Activated gamma-delta T cell treated with anti-CD3 and anti-CD28 coated beads, Interleukin-2, amount 50 U/mL, for 16 hours (primary cell): ENCODE measurements around the gene TMEM63A.
"Not testable (repeated sequence)": the region's sequence is repeated elsewhere in the genome, so short reads cannot be mapped to it uniquely, and the experiment has no call there.

Source experiments
- DNase-seq: peaks from one replicate; pipeline ENCODE4 v3.0.0-alpha.2; 2020; ENCODE audit warnings: low read depth

Gene TMEM63A

GRCh38 chr1:225819346-225820192, 62.6 kb downstream of the TMEM63A start:
- DNase-seq = no peak

- no peak for DNase-seq
These were observed 64.0 kb downstream of the TMEM63A start for GRCh38 chr1:225818229-225818628.

GRCh38 chr1:225817611-225818061, 64.5 kb downstream of the TMEM63A start:
- no peak for DNase-seq

- DNase-seq = no peak
These were observed 65.3 kb downstream of the TMEM63A start for GRCh38 chr1:225816643-225817538.

GRCh38 chr1:225815526-225816178, 66.5 kb downstream of the TMEM63A start:
- no peak for DNase-seq

- not testable (repeated sequence) for DNase-seq
These were observed 67.1 kb downstream of the TMEM63A start for GRCh38 chr1:225815090-225815489.

- DNase-seq = no peak
These were observed 67.8 kb downstream of the TMEM63A start for GRCh38 chr1:225814381-225814780.

- DNase-seq = no peak
These were observed 68.8 kb downstream of the TMEM63A start for GRCh38 chr1:225813214-225813964.

GRCh38 chr1:225812488-225813213, 69.5 kb downstream of the TMEM63A start:
- no peak for DNase-seq

- DNase-seq = no peak
These were observed 70.3 kb downstream of the TMEM63A start for GRCh38 chr1:225811622-225812487.

GRCh38 chr1:225810579-225811538, 71.3 kb downstream of the TMEM63A start:
- not testable (repeated sequence) for DNase-seq

- DNase-seq = peak; percentile 41
These were observed 72.2 kb downstream of the TMEM63A start, which contains the start of gene EPHX1 for GRCh38 chr1:225809842-225810578. Gene EPHX1 (plus strand): TSS chr1:225810124. CDS start chr1:225828730, 18,606 bp downstream.

- no peak for DNase-seq
These were observed 74.0 kb downstream of the TMEM63A start for GRCh38 chr1:225808136-225808535.

GRCh38 chr1:225806736-225807135, 75.4 kb downstream of the TMEM63A start:
- not testable (repeated sequence) for DNase-seq

GRCh38 chr1:225806249-225806648, 75.9 kb downstream of the TMEM63A start:
- DNase-seq = no peak

- DNase-seq = not testable (repeated sequence)
These were observed 81.0 kb downstream of the TMEM63A start for GRCh38 chr1:225801146-225801545.

- not testable (repeated sequence) for DNase-seq
These were observed 86.1 kb downstream of the TMEM63A start for GRCh38 chr1:225796097-225796496.
